SU-DHL-6 (cell line): ENCODE results near the gene AGO1.

ENCODE experiments used
- EZH2phosphoT487 ChIP-seq: fragments of 200-600 bp; sonication (generic), shearing (Covaris generic); conservative IDR thresholded peaks from 2 replicates; pipeline ENCODE4 v1.6.1; 2018; ENCODE audit warnings: mild to moderate bottlenecking, antibody characterized with exemption, low read length, moderate library complexity, mixed read lengths
- TF ChIP-seq, protein P1 (sequence below): fragments of 200-600 bp; sonication (generic); IDR thresholded peaks from one replicate; pipeline ENCODE4 v1.5.1; 2017; ENCODE audit warnings: antibody characterized with exemption, mild to moderate bottlenecking, low read length, moderate library complexity; ENCODE audit not compliant: insufficient read depth, poor library complexity, severe bottlenecking

DNA sequence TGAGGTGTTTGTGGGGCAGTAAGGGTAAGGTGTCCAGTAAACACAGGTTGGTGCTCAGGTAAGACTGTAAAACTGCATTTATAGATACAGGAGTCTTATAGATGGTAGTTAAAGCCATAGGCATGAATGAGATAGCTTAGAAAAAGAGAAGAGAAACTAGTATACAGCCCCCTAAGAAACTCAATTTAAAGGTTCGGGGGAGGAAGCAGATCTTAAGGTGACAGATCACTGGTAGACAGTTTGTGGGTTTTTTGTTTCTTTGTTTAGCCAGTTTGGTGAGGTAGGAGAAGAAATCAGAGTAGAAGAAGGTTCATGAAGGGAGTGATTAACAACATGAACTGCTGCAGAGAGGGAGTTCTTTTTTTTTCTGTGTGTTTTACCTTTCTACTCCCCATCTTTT lies 41.8 kb downstream of the AGO1 start:
- TF ChIP-seq, protein P1, sequence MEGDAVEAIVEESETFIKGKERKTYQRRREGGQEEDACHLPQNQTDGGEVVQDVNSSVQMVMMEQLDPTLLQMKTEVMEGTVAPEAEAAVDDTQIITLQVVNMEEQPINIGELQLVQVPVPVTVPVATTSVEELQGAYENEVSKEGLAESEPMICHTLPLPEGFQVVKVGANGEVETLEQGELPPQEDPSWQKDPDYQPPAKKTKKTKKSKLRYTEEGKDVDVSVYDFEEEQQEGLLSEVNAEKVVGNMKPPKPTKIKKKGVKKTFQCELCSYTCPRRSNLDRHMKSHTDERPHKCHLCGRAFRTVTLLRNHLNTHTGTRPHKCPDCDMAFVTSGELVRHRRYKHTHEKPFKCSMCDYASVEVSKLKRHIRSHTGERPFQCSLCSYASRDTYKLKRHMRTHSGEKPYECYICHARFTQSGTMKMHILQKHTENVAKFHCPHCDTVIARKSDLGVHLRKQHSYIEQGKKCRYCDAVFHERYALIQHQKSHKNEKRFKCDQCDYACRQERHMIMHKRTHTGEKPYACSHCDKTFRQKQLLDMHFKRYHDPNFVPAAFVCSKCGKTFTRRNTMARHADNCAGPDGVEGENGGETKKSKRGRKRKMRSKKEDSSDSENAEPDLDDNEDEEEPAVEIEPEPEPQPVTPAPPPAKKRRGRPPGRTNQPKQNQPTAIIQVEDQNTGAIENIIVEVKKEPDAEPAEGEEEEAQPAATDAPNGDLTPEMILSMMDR = no peak
- TF ChIP-seq EZH2phosphoT487 = no peak
